Measurements from ENCODE around the gene SH3BP1. TPM values are rescaled to one million over a fixed set of nuclear protein-coding genes. Genes with fewer than 3 reads are reported as not detected.

Gene SH3BP1
- total RNA-seq, 1 donor from 2014 or later = 0.82 TPM

DNA sequence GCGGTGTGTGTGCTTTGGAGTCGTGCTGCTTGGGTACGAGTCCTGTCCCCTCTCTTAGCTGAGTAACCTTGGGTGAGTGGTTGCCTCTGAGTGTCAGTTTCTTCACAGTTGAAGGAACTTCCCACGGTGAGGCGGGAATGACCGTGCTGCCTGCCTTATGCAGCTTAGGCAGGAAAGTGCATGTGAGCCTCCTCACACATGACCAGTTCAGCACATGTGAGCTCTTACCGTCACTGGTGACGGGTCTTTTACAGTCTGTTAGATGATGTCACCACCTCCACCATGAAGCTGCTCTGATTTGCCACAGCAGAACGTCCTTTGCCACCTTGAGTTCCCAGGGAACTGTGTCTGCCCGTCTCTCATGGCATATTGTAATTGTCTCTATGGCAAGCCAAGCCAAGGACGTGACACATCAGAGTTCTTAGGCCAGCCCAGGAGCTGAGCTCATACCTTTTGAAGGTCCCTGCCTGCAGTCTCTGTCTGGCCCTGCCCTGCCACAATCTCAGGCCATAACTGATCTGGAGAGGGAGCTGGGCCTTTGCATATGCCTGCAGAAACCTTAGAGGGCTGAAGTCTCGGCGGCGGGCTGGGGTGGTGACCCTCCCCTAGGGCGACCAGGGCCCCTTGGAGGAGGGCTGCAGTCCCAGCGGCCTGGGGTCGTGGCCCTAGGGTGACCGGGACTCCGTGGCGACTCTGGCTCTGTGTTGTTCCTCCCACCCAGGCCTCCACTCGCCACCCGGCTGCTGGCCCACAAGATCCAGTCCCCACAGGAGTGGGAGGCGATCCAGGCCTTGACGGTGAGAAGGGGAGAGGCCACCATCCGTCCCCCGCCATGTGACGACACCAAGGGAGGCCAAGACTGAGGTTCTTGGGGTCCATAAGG lies 23.0 kb upstream of the SH3BP1 start:
- no peak for FAIRE-seq
- DNase-seq (ENCODE audit: low spot score in 2 of 2) = no peak

DNA sequence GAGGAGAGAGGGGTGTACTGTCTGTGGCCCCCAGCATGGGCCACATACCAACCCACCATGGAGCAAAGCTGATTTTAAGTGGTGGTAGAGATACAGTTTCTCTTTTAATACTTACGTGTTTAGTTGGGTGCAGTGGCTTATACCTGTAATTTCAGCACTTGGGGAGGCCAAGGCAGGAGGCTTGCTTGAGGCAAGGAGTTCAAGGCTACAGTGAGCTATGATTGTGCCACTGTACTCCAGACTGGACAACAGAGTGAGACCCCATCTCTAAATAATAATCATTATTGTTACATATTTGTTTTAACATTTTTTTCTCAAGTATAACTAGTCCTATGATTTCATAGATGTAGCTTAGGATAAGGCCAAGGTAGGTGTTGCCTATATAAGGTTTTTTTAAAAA lies 22.0 kb upstream of the SH3BP1 start:
- no peak for DNase-seq (ENCODE audit: low spot score in 2 of 2)
- FAIRE-seq = no peak

DNA sequence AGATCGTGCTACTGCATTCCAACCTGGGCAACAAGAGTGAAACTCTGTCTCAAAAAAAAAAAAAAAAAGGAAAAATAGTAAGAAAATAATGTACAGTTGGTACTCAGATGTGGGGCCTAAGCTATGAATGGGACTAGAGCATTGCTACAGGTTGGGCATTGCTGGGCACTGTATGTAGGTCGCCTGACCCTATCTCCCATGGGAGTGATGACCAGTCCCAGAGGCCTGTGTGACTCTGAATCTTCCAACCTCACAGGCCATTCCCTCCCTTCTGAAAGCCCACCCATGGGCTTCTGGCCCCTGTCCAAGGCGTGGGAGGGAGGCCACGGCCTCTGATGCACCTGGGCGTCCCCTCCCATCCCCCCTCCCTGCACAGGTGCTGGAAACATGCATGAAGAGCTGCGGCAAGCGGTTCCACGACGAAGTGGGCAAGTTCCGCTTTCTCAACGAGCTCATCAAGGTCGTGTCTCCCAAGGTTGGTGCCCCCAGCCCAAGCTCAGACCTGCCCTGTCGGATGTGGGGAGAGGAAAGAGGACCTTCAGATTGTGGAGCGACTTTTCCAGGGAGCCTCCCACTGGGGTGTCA lies 21.3 kb upstream of the SH3BP1 start:
- DNase-seq (ENCODE audit: low spot score in 2 of 2) (no peak), FAIRE-seq (no peak)

DNA sequence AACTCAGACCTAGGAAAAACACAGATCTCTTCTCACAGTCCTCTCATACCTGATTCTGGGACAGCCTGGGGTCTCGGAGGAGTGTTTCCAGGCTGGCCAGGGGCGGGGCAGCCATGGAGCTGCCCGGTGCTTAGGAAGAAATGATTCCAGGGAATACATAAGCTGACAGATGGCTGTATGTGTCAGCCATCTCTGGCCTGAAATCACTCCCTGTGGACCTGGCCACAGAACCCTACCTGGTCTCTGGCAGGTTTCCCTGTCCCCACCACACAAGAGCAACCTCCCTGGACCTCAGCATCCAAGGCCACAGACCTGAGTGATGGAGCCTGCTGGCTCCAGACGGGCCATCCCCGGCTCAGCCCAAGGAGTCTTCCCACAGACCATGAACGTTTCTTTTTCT lies 20.8 kb upstream of the SH3BP1 start:
- DNase-seq (ENCODE audit: low spot score in 2 of 2) (no peak), FAIRE-seq (no peak)

DNA sequence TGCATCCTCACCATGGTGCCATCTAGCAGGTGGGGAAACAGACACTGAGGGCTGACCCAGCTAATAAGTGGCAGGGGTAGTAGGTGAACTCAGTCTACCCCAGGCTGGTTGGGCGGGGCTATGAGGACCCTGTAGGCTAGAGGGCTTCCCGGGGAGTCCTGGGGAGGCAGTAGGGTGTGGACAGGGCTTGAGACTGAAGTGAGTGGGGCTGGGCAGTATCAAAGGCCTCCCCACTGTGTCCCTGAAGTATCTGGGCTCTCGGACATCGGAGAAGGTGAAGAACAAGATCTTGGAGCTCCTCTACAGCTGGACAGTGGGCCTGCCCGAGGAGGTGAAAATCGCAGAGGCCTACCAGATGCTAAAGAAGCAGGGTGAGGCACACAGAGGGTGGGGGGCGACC lies 19.5 kb upstream of the SH3BP1 start:
- FAIRE-seq (no peak), DNase-seq (ENCODE audit: low spot score in 2 of 2) (no peak)

DNA sequence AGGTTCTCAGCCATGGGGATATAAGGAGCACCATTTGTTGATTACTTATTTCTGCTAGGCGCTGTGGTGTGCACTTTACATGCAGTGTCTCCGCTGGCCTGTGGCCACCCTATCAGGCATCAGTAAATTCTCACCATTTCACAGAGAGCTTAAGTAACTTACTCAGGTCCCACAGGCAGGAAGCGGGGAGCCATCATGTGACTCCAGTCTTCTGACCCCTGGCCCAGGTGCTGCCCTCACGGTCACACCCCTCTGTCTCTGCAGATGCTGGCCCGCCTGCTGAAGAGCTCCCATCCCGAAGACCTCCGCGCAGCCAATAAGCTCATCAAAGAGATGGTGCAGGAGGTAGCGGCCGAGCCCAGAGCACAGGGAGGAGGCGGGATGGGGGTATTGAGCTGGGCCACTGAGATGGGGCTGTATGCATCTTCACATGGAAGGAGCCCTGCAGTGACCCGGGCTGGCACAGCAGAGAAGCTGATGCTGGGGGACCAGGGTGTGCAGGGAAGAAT lies 18.1 kb upstream of the SH3BP1 start:
- FAIRE-seq (no peak), DNase-seq (ENCODE audit: low spot score in 2 of 2) (no peak)

DNA sequence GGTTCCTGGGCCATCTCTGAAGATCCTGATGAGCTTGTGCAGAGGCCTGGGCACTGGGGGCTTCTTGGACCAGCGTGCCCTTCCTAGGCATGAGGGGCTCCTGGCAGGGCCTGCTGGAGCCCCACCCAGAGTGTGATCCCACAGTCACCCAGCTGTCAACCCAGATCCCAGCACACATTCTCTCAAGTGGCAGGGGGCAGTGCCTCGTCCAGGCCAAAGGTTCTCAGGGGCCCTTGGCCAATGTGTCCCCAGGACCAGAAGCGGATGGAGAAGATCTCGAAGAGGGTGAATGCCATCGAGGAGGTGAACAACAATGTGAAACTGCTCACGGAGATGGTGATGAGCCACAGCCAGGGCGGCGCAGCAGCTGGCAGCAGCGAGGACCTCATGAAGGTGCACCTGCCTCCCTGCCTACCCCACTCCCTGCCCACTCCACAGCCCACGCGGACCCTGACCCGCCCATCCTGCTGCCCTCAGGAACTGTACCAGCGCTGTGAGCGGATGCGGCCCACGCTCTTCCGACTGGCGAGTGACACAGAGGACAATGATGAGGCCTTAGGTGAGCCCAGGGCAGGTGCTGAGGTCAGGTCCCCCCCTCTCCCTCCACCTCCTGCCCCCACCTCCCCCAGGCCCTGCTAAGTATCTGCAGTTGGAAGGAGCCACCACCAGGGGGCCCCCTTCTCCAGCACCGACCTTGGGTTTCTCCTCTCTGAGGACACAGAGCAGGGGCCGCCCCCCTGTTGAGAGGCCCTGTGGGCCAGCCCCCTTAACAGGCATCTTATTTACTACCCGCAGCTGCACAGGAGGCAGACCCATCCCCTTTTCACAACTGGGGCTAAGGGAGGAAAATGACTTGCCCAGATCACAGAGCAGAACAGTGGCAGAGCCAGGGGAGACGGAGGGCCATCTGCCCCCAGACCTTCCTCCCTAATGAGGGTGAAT lies 16.1 kb upstream of the SH3BP1 start:
- peak in 1 of 2 donors; percentile 78 for DNase-seq (ENCODE audit: low spot score in 2 of 2)
- FAIRE-seq = no peak

DNA sequence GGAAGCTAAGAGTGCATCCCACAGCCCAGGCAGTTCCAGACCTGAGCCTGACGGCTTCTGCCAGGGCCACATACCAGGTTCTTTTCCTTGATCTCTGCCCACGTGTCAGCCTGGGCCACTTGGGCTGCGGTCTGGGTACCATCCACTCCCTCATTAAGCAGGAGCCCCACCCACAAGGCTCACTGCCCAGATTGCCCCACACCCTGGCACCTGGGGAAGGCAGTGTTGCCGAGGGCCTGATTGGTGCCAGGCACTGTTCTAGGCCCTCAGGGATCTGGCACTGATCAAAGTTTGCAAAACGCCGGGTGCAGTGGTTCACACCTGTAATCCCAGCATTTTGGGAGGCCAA lies 15.5 kb upstream of the SH3BP1 start:
- DNase-seq (ENCODE audit: low spot score in 2 of 2) = no peak
- FAIRE-seq = no peak

DNA sequence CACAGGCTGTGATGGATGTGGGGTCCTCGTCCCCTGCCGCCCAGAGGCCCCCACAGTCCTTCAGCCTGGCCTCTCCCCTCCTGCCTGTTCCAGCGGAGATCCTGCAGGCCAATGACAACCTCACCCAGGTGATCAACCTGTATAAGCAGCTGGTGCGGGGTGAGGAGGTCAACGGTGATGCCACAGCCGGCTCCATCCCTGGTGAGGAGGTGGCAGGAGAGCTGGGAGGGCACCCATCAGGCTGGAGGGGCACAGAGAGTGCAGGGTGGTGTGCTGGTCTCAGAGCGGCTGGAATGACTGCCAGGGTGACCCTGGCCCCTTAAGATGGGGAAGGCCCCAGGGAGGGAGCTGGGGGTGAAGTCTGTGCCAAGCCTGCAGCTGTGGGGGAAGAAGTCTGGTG lies 14.6 kb upstream of the SH3BP1 start:
- no peak for FAIRE-seq
- no peak for DNase-seq (ENCODE audit: low spot score in 2 of 2)

DNA sequence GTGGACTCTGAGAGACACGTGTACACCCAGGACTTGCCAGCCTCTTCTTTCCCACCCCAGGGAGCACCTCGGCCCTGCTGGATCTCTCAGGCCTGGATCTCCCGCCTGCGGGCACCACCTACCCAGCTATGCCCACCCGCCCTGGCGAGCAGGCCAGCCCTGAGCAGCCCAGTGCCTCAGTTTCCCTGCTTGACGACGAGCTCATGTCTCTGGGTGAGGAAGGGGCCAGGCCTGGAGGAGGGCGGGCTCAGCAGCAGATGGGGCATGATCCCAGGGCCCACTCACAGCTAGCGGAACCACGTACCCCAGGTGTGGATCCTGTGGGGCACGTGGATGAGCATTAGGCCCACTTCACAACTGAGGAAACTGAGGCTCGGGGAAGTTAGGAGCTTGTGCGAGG lies 13.7 kb upstream of the SH3BP1 start:
- DNase-seq (ENCODE audit: low spot score in 2 of 2) (no peak), FAIRE-seq (no peak)

DNA sequence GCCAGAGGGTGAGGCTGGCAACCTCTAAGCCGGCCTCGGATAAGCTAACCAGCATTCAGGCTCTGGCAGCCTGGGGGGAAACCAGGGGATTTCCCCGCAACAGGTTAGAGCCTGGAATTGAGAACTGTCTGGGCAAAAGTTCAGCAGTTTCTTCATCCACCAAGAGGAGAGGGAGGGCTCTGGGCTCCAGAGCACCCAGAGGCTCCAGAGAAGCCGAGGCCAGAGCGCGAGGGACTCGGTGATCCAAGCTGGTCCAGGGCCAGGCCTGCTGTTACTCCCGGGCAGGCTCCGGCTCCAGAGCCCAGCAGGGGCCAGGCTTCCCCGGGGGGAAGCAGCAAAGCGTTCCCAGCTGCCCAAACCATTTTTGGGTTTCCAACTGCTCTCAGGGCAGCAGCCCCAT lies 13.3 kb upstream of the SH3BP1 start:
- FAIRE-seq (no peak), DNase-seq (ENCODE audit: low spot score in 2 of 2) (no peak)

DNA sequence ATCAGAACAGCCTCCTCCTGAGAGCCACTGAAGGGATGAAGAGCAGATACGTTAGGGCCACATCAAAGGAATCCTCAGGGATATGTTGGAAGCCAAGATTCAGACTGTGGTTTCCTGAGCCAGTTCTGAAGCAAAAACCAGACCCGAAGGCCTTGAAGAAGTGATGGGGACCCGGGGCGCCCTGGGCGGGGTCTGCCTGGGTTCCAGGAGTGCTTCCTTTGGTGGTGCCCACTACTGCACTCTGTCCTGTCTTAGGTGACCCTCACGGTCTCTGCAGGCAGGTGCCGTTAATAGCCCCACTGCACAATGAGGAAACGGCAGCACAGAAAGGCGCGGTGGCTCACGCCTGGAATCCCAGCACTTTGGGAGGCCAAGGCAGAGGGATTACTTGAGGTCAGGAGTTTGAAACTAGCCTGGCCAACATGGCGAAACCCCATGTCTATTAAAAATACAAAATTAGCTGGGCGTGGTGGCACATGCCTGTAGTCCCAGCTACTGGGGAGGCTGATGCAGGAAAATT lies 12.9 kb upstream of the SH3BP1 start:
- FAIRE-seq = no peak
- no peak for DNase-seq (ENCODE audit: low spot score in 2 of 2)

DNA sequence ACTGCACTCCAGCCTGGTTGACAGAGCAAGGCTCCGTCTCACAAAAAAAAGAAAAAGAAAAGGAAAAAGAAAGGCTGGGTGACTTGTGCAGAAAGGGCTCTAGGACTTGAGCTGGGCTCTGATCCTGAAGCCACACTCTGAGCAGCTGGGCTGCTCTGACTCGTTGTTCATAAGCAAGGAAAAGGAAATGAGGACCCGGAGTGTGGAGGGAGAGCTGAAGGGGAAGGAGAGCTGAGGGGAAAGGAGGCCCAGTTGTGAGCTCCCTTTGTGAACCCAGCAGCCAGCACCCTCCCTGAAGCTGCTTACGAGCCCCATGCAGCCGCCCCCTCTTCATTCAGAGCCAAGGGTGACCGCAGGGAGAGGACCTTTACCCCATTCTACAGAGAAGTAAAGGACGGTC lies 12.3 kb upstream of the SH3BP1 start:
- DNase-seq (ENCODE audit: low spot score in 2 of 2) = no peak
- FAIRE-seq = no peak

DNA sequence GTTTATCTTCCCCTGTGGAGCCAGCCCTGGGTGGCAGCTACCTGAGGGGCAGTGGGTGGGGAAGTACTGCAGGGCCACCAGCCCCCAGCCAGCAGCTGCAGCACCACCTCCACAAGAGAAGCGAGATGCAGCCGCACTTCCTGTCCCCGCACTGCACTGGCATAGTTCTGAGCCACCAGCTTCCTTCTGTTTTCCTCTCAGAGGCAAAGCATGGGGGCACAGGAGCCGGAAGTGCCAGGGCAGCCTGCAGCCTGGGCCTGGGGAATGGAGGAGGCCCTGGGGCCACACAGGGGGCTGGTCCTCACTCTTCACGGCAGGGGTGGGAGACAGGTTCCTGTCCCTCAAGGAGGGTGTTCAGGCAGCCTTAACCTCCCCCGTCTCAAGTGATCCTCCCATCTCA lies 11.9 kb upstream of the SH3BP1 start:
- FAIRE-seq = no peak
- DNase-seq (ENCODE audit: low spot score in 2 of 2) = no peak

DNA sequence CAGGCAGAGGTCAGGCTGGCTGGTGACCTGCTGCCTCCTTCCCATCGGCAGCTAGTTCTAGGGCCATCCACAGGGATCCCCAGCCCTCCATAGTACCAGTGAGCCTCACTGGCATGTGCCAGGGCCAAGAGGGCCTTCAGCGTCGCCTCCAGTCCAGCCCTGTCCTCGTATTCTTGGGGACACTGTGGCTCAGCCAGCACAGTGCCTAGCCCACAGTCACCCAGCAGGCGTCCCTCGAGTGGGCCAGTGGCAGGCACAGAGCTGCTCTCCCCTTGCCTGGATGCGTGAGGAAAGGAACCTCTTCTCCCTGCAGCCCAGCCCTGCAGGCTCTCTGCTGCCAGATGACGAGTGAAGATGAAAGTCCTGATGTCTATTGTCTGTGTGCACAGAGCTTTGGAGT lies 10.6 kb upstream of the SH3BP1 start:
- DNase-seq (ENCODE audit: low spot score in 2 of 2) (no peak), FAIRE-seq (no peak)

DNA sequence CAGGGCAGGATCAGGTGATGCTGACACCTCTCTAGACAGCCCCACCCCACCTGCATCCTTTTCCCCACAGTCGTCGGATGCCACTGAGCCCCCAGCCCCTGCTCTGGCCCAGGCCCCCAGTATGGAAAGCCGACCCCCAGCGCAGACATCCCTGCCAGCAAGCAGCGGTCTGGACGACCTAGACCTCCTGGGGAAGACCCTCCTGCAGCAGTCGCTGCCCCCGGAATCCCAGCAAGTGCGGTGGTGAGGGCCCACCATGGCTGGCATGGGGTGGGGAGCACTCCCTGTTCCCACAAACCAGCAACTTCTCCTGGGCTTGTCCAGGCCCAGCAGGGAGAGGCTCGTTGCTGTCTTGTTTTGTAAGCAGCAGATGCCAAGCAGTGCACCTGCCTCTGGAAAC lies 9.5 kb upstream of the SH3BP1 start:
- no peak for FAIRE-seq

DNA sequence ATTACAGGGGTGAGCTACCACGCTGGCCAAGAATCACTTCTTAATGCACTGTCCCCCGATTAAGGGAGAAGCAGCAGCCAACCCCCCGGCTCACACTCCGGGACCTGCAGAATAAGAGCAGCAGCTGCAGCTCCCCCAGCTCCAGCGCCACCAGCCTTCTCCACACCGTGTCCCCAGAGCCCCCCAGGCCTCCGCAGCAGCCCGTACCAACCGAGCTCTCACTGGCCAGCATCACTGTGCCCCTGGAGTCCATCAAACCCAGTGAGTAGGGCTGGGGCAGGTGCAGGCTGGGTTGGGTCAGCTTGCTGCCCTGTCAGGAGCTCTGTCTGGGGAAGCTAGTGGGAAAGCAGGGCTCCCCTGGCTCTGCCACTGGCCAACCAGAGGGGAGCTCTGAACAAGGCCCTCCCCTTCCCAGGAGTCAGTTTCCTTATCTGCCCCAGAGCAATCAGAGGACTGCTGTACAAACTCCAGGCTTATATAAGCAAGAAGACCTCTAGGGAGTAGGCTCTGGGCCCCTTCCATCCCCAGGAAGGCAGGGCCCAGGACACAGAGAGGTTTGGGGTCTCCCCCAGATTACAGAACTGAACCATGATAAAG lies 8.5 kb upstream of the SH3BP1 start:
- no peak for FAIRE-seq
- no peak for DNase-seq (ENCODE audit: low spot score in 2 of 2)

More for the DNA sequence above, 9.5 kb upstream of the SH3BP1 start:
- no peak for DNase-seq (ENCODE audit: low spot score in 2 of 2)

DNA sequence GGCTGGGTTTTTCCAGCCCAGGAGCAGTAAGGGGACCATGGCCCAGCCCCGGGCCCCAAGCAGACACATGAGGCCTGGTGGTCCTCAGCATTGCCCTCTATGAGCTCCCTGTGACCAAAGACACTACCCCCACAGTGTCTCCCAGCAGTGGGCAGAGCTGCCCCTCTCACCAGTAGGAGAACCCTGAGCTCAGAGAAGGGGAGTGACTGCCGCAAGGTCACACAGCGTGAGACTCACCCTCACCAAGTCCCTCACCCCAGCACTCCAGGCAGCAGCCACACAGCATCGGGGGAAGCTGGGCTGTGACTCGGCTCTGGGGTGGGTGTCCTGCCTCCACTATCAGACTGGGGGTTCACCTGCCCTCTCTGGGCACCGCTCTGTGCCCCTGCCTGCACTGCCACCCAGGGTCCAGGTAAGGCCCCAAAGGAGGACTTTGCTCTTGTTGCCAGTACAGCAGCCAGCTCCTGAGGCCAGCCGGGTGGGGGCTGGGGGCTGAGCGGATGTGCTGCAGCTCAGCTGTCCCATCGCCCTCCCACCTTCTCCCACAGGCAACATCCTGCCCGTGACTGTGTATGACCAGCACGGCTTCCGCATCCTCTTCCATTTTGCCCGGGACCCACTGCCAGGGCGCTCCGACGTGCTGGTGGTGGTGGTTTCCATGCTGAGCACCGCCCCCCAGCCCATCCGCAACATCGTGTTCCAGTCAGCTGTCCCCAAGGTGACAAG lies 7.9 kb upstream of the SH3BP1 start:
- no peak for FAIRE-seq
- DNase-seq (ENCODE audit: low spot score in 2 of 2) = no peak

DNA sequence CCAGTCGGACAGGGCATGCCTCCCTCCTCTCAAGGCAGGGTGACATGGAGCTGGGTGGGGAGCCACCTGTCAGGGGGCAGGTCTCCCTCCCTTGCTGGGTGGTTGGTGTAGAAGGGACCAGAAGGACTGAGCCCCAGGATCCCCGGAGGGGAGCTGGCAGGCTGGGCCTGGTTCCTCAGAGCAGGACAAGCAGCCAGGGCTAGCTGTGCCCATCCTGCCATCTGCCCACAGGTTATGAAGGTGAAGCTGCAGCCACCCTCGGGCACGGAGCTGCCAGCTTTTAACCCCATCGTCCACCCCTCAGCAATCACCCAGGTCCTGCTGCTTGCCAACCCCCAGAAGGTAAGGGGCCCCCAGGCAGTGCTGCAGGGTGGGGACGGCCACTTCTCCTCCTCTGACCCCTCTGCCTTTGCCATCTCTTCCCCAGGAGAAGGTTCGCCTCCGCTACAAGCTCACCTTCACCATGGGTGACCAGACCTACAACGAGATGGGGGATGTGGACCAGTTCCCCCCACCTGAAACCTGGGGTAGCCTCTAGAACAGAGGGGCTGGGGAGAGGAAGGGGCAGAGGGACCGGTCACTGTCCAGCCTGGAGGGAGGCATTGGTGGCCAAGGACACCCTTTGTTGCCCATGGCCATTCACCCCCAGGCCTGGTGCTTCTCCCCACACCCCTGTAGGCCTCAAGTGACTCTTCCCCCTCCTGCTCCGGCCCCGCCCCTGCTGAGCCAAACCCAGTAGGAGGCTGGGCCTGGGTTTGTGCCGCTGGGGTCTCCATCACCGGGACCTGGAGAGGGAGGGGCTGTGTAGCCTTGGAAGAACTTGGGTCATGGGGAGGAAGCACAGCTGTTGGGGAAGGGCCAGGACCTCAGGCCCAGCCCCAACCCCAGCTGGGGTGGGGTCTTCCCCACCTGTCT lies 7.0 kb upstream of the SH3BP1 start:
- DNase-seq (ENCODE audit: low spot score in 2 of 2) = no peak
- no peak for FAIRE-seq
